ENCODE data around the gene RANBP17. TPM values are rescaled to one million over a fixed set of nuclear protein-coding genes. Genes with fewer than 3 reads are reported as not detected.
"Not testable (repeated sequence)": the region's sequence is repeated elsewhere in the genome, so short reads cannot be mapped to it uniquely, and the experiment has no call there.

The RANBP17 gene
- total RNA-seq, 1 donor from 2014 or later, result 12.3 TPM

DNA sequence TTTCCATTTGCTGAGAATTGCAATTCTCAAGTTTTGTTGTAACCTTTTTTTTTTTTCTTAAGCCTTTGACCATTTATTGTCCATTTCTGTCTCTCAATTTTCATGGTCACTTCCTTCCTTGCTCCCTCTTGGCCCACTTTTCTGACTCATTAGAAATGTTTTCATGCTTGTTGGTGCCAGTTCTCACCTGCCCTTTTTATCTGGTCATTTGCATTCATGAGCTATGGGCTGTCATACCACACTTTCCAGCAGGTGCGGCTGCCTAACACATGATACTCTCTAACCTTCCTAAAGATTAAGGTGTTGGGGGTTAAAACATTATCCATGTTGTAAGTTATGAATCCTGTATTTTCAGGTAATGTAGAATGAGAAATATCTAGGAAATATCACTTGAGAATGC lies 296.8 kb downstream of the RANBP17 start:
- DNase-seq, result no peak
- Histone ChIP-seq H3K27ac (no peak overlapping the region), H3K9me3 (no peaks in the 10 kb centered on the region), H3K27me3 (ENCODE audit: low read depth) (no peaks in the 10 kb centered on the region), H3K4me1 (no peaks in the 10 kb centered on the region), H3K4me3 (no peak overlapping the region), H3K36me3 (no peaks in the 10 kb centered on the region)
- TF ChIP-seq, protein P1, sequence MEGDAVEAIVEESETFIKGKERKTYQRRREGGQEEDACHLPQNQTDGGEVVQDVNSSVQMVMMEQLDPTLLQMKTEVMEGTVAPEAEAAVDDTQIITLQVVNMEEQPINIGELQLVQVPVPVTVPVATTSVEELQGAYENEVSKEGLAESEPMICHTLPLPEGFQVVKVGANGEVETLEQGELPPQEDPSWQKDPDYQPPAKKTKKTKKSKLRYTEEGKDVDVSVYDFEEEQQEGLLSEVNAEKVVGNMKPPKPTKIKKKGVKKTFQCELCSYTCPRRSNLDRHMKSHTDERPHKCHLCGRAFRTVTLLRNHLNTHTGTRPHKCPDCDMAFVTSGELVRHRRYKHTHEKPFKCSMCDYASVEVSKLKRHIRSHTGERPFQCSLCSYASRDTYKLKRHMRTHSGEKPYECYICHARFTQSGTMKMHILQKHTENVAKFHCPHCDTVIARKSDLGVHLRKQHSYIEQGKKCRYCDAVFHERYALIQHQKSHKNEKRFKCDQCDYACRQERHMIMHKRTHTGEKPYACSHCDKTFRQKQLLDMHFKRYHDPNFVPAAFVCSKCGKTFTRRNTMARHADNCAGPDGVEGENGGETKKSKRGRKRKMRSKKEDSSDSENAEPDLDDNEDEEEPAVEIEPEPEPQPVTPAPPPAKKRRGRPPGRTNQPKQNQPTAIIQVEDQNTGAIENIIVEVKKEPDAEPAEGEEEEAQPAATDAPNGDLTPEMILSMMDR (IDR thresholded peaks at IDR 0.05), result no peak
- ATAC-seq, result no peak
- intact Hi-C loops (cut with DNase I), result no loop called here

DNA sequence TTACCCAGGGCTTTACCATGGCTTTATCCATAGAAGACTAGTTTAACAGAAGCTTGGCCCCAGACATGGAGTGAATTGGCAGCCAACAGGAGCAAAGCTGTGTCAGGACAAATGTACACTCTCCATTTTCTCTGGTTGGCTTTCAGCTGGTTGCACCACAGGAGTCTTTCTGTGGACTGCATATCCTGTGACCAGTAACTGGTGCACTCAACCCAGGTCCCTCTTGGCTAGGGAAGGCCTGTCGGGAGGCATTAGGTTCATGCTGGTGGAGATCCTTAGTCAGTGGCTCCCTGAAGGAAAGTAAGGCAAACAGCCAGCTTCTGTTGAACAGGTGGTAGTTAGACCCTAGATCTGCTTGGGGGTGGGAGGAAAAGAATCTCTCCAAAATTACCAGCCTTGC lies 300.3 kb downstream of the RANBP17 start:
- Histone ChIP-seq H3K27ac (no peak overlapping the region), H3K36me3 (no peaks in the 10 kb centered on the region), H3K4me1 (no peaks in the 10 kb centered on the region), H3K27me3 (ENCODE audit: low read depth) (no peaks in the 10 kb centered on the region), H3K9me3 (no peaks in the 10 kb centered on the region), H3K4me3 (no peak overlapping the region)
- TF ChIP-seq, protein P1 (IDR thresholded peaks at IDR 0.05), result no peak
- intact Hi-C loops (cut with DNase I), result no loop called here
- DNase-seq (no peak), ATAC-seq (no peak)

DNA sequence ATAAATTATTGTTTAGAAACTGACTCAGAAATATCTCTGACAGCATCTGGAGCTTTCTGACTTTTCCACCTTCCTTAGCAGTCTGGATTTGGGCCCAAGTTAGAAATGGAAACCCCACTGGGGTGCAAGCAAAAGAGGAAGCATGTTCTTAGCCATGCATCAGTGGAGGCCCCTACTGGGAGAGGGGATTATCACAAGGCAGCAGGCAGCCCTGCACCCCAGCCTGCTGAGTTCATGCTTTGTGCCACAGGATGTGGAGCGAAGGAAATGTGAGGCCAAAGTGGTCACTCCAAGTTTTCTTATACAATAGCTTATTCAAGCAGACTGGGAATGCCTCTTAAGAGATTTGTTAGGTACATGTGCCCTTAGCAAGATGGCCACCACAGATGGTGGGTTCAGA lies 300.8 kb downstream of the RANBP17 start:
- TF ChIP-seq, protein P1 (IDR thresholded peaks at IDR 0.05), result no peak
- ATAC-seq, result no peak

DNA sequence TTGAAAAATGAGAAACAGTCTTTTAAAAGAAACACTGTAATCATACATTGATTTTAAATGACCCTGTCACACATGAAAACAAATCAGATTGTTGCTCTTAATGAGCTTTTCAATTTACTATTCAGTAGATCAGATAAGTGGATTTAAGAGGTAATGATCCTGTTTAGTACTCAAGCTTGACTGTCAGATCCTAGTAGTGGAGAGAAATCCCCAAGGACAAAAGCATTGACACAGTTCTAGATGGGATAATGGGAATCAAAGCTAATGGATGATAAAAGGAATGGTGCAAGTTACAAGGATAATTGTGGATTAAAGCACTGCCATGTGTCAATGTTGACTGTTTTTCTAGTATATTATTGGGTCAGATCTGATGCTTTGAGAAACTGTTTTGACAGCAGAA lies 304.9 kb downstream of the RANBP17 start:
- Histone ChIP-seq H3K4me1 (no peaks in the 10 kb centered on the region), H3K4me3 (no peak overlapping the region), H3K36me3 (no peaks in the 10 kb centered on the region), H3K27ac (no peak overlapping the region), H3K27me3 (ENCODE audit: low read depth) (no peaks in the 10 kb centered on the region), H3K9me3 (no peaks in the 10 kb centered on the region)
- TF ChIP-seq, protein P1 (IDR thresholded peaks at IDR 0.05), result no peak
- intact Hi-C loops (cut with DNase I), result no loop called here
- ATAC-seq (no peak), DNase-seq (no peak)

More for the DNA sequence above, 300.8 kb downstream of the RANBP17 start:
- intact Hi-C loops (cut with DNase I), result no loop called here
- H3K4me3 ChIP-seq, result no peak overlapping the region
- no peak for DNase-seq
- no peaks in the 10 kb centered on the region for H3K36me3 ChIP-seq
- no peak overlapping the region for H3K27ac ChIP-seq
- H3K4me1 ChIP-seq, result no peaks in the 10 kb centered on the region
- no peaks in the 10 kb centered on the region for H3K9me3 ChIP-seq
- no peaks in the 10 kb centered on the region for H3K27me3 ChIP-seq (ENCODE audit: low read depth)

DNA sequence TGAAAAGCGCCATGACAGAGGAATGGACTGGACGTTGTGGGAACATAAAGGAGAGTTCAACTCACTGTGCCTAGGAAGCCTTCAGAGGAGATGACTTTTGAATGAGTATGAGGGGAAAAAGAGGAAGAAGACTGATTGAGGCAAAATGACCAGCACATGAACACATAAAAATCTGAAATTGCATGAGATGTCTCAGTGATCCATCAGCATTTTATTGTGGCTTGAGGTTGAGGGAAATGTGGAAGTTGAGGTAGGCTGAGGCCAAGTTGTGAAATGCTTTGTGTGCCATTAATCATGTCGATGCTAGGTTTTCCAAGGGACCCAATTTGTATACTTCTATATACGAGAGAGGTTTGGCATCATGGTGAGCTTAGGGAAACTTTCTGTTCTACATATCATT lies 306.4 kb downstream of the RANBP17 start:
- Histone ChIP-seq H3K4me3 (no peak overlapping the region), H3K27ac (no peak overlapping the region), H3K36me3 (no peaks in the 10 kb centered on the region), H3K27me3 (ENCODE audit: low read depth) (no peaks in the 10 kb centered on the region), H3K4me1 (no peaks in the 10 kb centered on the region), H3K9me3 (no peaks in the 10 kb centered on the region)
- DNase-seq (no peak), ATAC-seq (no peak)
- TF ChIP-seq, protein P1 (IDR thresholded peaks at IDR 0.05), result no peak
- intact Hi-C loops (cut with DNase I), result no loop called here

DNA sequence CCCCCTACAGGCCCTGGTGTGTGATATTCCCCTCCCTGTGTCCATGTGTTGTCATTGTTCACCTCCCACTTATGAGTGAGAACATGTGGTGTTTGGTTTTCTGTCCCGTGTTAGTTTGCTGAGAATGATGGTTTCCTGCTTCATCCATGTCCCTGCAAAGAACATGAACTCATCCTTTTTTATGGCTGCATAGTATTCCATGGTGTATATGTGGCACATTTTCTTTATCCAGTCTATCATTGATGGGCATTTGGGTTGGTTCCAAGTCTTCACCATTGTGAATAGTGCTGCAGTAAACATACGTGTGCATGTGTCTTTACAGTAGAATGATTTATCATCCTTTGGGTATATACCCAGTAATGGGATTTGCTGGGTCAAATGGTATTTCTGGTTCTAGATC lies 313.1 kb downstream of the RANBP17 start:
- DNase-seq; ATAC-seq; H3K27me3 ChIP-seq (ENCODE audit: low read depth); intact Hi-C loops (cut with DNase I); H3K4me3 ChIP-seq; H3K4me1 ChIP-seq; H3K36me3 ChIP-seq; H3K9me3 ChIP-seq; H3K27ac ChIP-seq: not testable (repeated sequence)

Data from lower lobe of right lung (tissue), 2 donors.